OCI-LY1 (cell line): ENCODE measurements around the gene BLVRA.

Experiments
- H2AFZ ChIP-seq: fragments of 200-600 bp; sonication (generic), shearing (Covaris generic); 2 replicates; pipeline ENCODE4 v1.6.0; 2014; ENCODE audit warnings: antibody characterized with exemption, mild to moderate bottlenecking, low read length
- H3F3A ChIP-seq: fragments of 200-600 bp; sonication (generic), shearing (Covaris generic); 2 replicates; pipeline ENCODE4 v1.6.0; 2014; ENCODE audit warnings: mild to moderate bottlenecking, antibody characterized with exemption, low read length, moderate library complexity; ENCODE audit not compliant: insufficient read depth
- H3K27ac ChIP-seq: fragments of 200-600 bp; sonication (generic); 2 replicates; pipeline ENCODE4 v1.5.1; 2014; ENCODE audit warnings: low read length, mixed run types, mild to moderate bottlenecking, low read depth; ENCODE audit not compliant: poor library complexity, severe bottlenecking
- H3K27me3 ChIP-seq: fragments of 200-600 bp; sonication (generic); 2 replicates; pipeline ENCODE4 v1.6.0; 2014; ENCODE audit warnings: antibody characterized with exemption, mild to moderate bottlenecking, low read length, moderate library complexity; ENCODE audit not compliant: insufficient read depth
- H3K36me3 ChIP-seq: fragments of 200-600 bp; sonication (generic); 2 replicates; pipeline ENCODE4 v1.6.1; 2014; ENCODE audit warnings: mild to moderate bottlenecking, antibody characterized with exemption, low read length, moderate library complexity, mixed read lengths; ENCODE audit not compliant: insufficient read depth
- H3K4me1 ChIP-seq: fragments of 200-600 bp; sonication (generic); 2 replicates; pipeline ENCODE4 v1.5.1; 2014; ENCODE audit warnings: mild to moderate bottlenecking, low read length, moderate library complexity; ENCODE audit not compliant: insufficient read depth, severe bottlenecking
- H3K4me2 ChIP-seq: fragments of 200-600 bp; sonication (generic), shearing (Covaris generic); 2 replicates; pipeline ENCODE4 v1.6.1; 2014; ENCODE audit warnings: low read length
- H3K4me3 ChIP-seq: fragments of 200-600 bp; sonication (generic); 2 replicates; pipeline ENCODE4 v1.5.1; 2014; ENCODE audit warnings: low read length, low read depth, mild to moderate bottlenecking, mixed read lengths; ENCODE audit not compliant: poor library complexity, severe bottlenecking
- H3K79me2 ChIP-seq: fragments of 200-600 bp; shearing (Covaris generic); 2 replicates; pipeline ENCODE4 v1.6.1; 2016; ENCODE audit warnings: mixed run types, low read length, mixed read lengths; ENCODE audit not compliant: insufficient read depth
- H3K9ac ChIP-seq: fragments of 200-600 bp; sonication (generic), shearing (Covaris generic); 2 replicates; pipeline ENCODE4 v1.6.1; 2014; ENCODE audit warnings: mild to moderate bottlenecking, low read length, mixed read lengths
- H3K9me2 ChIP-seq: fragments of 200-600 bp; sonication (generic), shearing (Covaris generic); 2 replicates; pipeline ENCODE4 v1.6.1; 2014; ENCODE audit warnings: low read depth, mild to moderate bottlenecking, low read length, mixed read lengths
- H3K9me3 ChIP-seq: fragments of 200-600 bp; shearing (Covaris generic); 2 replicates; pipeline ENCODE4 v1.6.1; 2014; ENCODE audit warnings: low read length, mixed read lengths
- H4K20me1 ChIP-seq: fragments of 200-600 bp; sonication (generic), shearing (Covaris generic); 2 replicates; pipeline ENCODE4 v1.6.0; 2016; ENCODE audit warnings: mild to moderate bottlenecking, low read length; ENCODE audit not compliant: insufficient read depth
- EZH2 ChIP-seq: fragments of 200-600 bp; sonication (generic), shearing (Covaris generic); IDR thresholded peaks from 2 replicates; pipeline ENCODE4 v1.8.0; 2017; ENCODE audit warnings: borderline replicate concordance, mixed run types, mild to moderate bottlenecking, antibody characterized with exemption, low read length, moderate library complexity, mixed read lengths
- TF ChIP-seq, protein P1 (sequence below): fragments of 200-600 bp; sonication (generic), shearing (Covaris generic); IDR thresholded peaks from 2 replicates; pipeline ENCODE4 v1.5.1; 2017; ENCODE audit warnings: mild to moderate bottlenecking, antibody characterized with exemption, low read length, moderate library complexity, mixed read lengths

BLVRA gene

DNA sequence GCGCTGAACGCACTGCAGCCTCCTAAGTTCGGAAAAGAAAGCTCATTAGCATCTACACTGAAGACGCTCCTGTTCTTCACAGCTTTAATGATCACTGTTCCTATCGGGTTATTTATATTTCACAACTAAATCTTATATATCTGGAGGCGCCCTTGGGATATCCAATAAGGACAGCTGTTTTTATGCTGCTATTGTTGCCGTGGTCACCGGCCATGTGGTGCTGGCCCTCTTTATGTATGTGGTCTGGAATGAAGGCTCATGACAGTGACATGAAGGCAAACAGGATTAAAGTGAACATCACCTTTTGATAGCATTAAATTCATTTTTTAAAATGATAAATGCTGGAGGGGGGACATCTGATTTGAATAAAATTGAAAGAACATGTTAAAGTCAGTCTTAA is 8.8 kb downstream of the BLVRA start:
- TF ChIP-seq, protein P1, sequence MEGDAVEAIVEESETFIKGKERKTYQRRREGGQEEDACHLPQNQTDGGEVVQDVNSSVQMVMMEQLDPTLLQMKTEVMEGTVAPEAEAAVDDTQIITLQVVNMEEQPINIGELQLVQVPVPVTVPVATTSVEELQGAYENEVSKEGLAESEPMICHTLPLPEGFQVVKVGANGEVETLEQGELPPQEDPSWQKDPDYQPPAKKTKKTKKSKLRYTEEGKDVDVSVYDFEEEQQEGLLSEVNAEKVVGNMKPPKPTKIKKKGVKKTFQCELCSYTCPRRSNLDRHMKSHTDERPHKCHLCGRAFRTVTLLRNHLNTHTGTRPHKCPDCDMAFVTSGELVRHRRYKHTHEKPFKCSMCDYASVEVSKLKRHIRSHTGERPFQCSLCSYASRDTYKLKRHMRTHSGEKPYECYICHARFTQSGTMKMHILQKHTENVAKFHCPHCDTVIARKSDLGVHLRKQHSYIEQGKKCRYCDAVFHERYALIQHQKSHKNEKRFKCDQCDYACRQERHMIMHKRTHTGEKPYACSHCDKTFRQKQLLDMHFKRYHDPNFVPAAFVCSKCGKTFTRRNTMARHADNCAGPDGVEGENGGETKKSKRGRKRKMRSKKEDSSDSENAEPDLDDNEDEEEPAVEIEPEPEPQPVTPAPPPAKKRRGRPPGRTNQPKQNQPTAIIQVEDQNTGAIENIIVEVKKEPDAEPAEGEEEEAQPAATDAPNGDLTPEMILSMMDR: no peak
- TF ChIP-seq EZH2: no peak
- H3K27ac ChIP-seq: no peak overlapping the region
- peaks cover 12% of the 10 kb centered on the region for H3K4me1 ChIP-seq
- H3K9me3 ChIP-seq: no peaks in the 10 kb centered on the region
- no peak overlapping the region for H2AFZ ChIP-seq
- H3K36me3 ChIP-seq: no peaks in the 10 kb centered on the region
- no peaks in the 10 kb centered on the region for H4K20me1 ChIP-seq
- no peaks in the 10 kb centered on the region for H3K9me2 ChIP-seq
- H3F3A ChIP-seq: no peaks in the 10 kb centered on the region
- no peak overlapping the region for H3K9ac ChIP-seq
- no peak overlapping the region for H3K4me3 ChIP-seq
- no peaks in the 10 kb centered on the region for H3K79me2 ChIP-seq
- no peak overlapping the region for H3K4me2 ChIP-seq
- H3K27me3 ChIP-seq: no peaks in the 10 kb centered on the region; the same call in 1 of the 2 replicates

DNA sequence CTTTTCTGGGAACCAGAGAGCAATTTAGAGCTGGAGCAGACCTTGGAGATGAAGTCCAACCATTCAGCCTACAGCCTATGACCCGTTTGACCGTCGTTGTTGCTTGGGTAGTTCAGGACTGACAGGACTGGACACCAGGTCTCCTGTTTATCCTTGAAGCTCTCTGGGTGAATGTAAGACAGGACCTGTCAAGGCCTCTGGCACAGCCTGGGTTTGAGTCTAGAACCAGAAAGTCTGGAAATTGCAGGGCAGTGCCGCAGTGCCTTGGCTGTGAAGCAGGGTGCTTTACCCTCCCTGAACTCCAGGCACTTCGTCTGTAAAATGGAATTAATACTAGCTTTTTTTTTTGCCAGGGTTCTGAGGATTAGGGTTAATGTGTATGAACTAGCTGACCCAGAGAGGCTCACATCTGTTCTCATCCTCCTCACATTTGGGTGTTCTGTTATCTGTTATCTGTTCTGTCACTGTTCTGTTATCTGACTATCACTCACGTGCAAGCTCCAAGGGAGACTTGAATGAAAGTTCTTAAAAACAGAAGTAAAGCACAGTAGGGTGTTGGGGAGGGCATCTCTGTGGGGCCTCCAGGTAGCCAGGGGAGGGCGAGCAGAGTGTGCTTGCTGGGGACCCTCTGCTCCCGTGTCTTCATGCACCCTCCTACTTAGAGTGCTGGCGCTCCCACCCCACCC is 9.9 kb downstream of the BLVRA start:
- Histone ChIP-seq H3K4me1 (peaks cover 12% of the 10 kb centered on the region), H3K4me3 (no peak overlapping the region), H3F3A (no peaks in the 10 kb centered on the region), H3K36me3 (no peaks in the 10 kb centered on the region), H2AFZ (no peak overlapping the region), H3K9me3 (no peaks in the 10 kb centered on the region), H3K27ac (no peak overlapping the region), H3K4me2 (no peak overlapping the region), H3K79me2 (no peaks in the 10 kb centered on the region), H3K27me3 (no peaks in the 10 kb centered on the region; the same call in 1 of the 2 replicates), H4K20me1 (no peaks in the 10 kb centered on the region), H3K9ac (no peak overlapping the region), H3K9me2 (no peaks in the 10 kb centered on the region)
- TF ChIP-seq EZH2: no peak
- TF ChIP-seq, protein P1: no peak

DNA sequence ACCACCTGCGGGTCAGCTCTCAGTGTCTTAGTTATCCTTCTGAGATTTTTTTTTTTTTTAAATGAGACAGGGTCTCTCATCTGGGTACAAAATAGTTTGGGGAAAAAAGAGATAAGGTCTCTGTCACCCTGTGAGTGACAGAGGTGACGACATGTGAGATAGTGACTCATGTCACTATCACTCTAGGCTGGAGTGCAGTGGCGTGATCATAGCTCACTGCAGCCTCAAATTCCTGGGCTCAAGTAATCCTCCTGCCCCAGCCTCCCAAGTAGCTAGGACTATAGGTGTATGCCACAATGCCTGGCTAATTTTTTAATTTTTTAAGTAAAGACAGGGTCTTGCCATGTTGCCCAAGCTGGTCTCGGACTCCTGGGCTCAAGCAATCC is 10.4 kb downstream of the BLVRA start:
- Histone ChIP-seq H3K27ac (no peak overlapping the region), H3K9ac (no peak overlapping the region)

More for the DNA sequence above, 10.4 kb downstream of the BLVRA start:
- no peaks in the 10 kb centered on the region; the same call in 1 of the 2 replicates for H3K27me3 ChIP-seq
- H3K4me3 ChIP-seq: no peak overlapping the region
- H4K20me1 ChIP-seq: no peaks in the 10 kb centered on the region
- no peaks in the 10 kb centered on the region for H3K79me2 ChIP-seq
- H2AFZ ChIP-seq: no peak overlapping the region
- peaks cover 9% of the 10 kb centered on the region for H3K4me1 ChIP-seq
- TF ChIP-seq, protein P1: no peak
- TF ChIP-seq EZH2: no peak
- H3K9me2 ChIP-seq: no peaks in the 10 kb centered on the region
- no peaks in the 10 kb centered on the region for H3K9me3 ChIP-seq
- H3F3A ChIP-seq: no peaks in the 10 kb centered on the region
- no peaks in the 10 kb centered on the region for H3K36me3 ChIP-seq
- H3K4me2 ChIP-seq: no peak overlapping the region
